K562 (cell line): ENCODE data around the gene ANO1.

Source experiments
- CBX2 ChIP-seq: fragments of 200-600 bp; sonication (generic); IDR thresholded peaks from one replicate; pipeline ENCODE4 v1.6.1; 2012; ENCODE audit warnings: mild to moderate bottlenecking, low read length, inconsistent platforms; ENCODE audit not compliant: insufficient read depth, poor library complexity, severe bottlenecking
- NFIC ChIP-seq: fragments of 450-650 bp; IDR thresholded peaks from 2 replicates; pipeline ENCODE4 v1.6.1; 2017; ENCODE audit warnings: mild to moderate bottlenecking, inconsistent platforms
- SFPQ ChIP-seq: fragments of 200-400 bp; formaldehyde crosslinking; IDR thresholded peaks from 2 replicates; pipeline ENCODE4 v1.6.1; 2017; ENCODE audit warnings: mild to moderate bottlenecking, low read depth, low read length, moderate library complexity
- USF2 ChIP-seq: sonication (generic); formaldehyde crosslinking; IDR thresholded peaks from 2 replicates; pipeline ENCODE4 v1.5.0; 2020; ENCODE audit warnings: missing genetic modification reagents
- ZBTB26 ChIP-seq: fragments of 450-650 bp; formaldehyde crosslinking; IDR thresholded peaks from 2 replicates; pipeline ENCODE4 v1.4.0; 2022; ENCODE audit warnings: missing genetic modification characterization
- TF ChIP-seq, protein P1 (sequence below): sonication (generic); formaldehyde crosslinking; IDR thresholded peaks from 2 replicates; pipeline ENCODE4 v1.8.1; 2023; ENCODE audit warnings: mild to moderate bottlenecking, missing genetic modification reagents

DNA sequence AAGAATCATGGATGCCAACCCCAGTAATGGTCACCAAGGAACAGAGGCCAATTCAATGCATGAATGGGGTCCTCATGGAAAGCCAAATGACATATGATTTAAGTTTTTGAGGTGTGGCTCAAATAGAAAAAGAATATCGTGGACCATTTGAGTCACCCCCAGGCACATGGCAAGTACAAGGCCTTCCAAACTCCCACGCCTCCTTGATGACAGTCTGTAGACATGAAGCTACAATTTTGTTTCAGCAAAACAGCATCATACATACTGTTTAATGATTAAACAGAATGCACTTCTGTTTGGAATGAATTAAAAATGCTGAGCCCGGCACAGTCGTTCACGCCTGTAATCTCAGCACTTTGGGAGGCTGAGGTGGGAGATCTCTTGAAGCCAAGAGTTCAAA is 132.4 kb downstream of the ANO1 start:
- TF ChIP-seq USF2 (CRISPR knock-in tag) (no peak), CBX2 (no peak), ZBTB26 (CRISPR knock-in tag) (no peak), NFIC (no peak), SFPQ (no peak)
- TF ChIP-seq, protein P1, sequence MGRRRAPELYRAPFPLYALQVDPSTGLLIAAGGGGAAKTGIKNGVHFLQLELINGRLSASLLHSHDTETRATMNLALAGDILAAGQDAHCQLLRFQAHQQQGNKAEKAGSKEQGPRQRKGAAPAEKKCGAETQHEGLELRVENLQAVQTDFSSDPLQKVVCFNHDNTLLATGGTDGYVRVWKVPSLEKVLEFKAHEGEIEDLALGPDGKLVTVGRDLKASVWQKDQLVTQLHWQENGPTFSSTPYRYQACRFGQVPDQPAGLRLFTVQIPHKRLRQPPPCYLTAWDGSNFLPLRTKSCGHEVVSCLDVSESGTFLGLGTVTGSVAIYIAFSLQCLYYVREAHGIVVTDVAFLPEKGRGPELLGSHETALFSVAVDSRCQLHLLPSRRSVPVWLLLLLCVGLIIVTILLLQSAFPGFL (CRISPR knock-in tag), result no peak
